Regular cardiac myocyte (primary cell): ENCODE data around the gene CBFA2T2. TPM values are rescaled to one million over a fixed set of nuclear protein-coding genes. Genes with fewer than 3 reads are reported as not detected.

Source experiments
- total RNA-seq: library from RNA; depleted of rRNA; stranded (reverse); fragments of >200 nt; gene quantifications from 2 replicates; pipeline ENCODE4 v1.2.3, GENCODE V29; 2014

Gene CBFA2T2
- total RNA-seq: 3.3 and 3.7 TPM in 2 replicates

DNA sequence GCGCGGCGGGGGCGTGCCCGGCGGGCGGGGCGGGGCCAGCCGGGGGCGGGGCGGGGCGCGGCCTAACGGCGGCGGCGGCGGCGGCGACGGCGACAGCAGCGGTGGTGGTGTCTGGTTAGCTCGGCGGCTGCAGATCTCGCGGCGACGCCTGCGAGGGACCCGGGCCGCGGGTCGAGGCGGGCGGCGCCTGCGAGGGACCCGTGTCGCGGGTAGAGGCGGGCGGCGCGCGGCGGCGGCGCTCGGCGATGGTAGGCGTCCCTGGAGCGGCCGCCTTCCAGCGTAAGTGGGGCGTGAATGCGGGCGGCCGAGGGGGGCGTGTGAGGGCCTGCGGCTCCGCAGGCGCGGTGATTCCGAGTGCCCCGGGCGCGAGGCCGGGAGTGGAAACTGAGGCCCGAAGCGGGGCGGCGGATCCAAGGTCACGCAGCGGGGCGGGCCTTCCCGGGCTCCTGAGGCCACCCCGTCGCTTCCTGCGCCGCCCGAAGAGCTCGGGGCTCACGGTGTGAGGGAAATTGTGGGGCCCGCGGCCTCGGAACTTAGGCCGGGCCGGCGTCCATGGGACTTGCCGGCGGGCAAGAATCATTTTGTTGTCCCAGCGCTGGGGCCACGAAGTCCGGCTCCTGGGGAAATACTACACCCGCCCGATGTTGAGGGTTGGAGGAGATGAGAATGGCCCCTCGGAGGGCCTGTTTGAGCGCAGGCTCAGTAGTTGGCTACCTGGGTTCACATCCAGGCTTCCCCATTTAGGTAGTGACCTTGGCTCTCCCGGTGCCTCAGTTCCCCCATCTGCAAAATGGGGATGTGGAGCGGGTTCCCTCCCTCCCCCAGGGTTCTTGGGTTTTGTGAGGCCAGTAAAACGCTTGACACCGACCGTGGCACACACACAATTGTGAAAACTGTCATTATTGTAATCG, at the start of gene CBFA2T2:
CBFA2T2 (plus strand) TSS at position 74 of the 911 bp plus-strand sequence; CDS start at position 246, 172 bp downstream.

DNA sequence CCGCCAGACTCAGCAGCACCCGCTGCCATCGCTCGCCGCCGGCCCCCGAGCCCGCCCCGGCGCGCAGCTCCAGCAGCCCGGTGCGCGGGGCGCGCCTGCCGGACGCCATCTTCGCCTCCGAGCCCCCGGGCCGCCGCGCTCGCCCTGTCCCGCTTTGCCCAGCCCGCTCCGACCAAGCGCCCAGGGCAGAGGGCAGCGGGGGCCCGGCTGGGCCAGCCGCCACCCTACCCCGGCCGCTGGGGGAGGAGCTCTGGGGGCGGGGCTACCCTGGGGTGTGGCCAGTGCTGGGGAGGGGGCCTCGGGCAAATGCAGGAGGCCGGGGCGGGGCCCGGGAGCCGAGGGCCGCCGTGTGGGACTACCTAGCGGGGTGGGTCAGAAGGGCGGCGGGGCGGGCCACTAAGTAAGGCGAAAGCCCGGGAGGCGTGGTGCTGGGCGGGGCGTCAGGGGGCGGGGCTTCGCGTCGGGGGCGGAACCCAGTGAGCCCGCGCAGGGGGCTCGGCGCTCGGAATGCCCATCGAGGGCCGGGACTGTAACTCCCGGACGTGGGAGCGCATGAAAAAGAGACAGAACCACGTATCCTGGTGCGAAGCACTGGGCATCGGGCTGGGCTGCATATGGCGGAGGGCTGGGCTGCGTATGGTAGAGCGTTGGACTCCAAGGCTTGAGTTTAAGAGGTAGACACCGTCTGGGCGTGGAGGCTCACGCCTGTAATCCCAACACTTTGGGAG, 46.2 kb upstream of the CBFA2T2 start, which contains the start of gene SNTA1:
SNTA1 (minus strand) TSS at position 252 of the 728 bp plus-strand sequence; CDS start at position 109, 143 bp downstream.

DNA sequence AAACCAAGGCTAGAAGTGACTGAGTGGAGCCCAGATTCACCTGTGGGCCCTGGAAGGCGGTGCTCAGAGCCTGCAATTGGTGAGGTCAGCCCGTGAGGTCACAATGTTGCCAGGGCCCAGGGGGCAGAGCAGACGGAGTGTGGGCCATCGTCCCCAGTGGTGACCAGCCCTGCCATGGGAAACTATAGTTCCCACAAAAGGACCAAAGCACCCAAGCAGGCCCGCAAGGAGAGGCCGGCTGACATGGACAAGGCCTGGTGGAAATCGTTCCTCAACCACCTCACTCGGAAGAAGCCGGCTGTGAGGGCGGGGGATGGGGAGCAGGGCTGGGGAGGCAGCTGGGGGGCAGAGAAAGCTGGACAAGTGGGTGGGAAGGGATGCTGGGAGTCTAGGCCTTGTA, 172.3 kb downstream of the CBFA2T2 start, which contains the start of gene C20orf144:
C20orf144 (plus strand) TSS at position 156 of the 400 bp plus-strand sequence; CDS start at position 175, 19 bp downstream.

DNA sequence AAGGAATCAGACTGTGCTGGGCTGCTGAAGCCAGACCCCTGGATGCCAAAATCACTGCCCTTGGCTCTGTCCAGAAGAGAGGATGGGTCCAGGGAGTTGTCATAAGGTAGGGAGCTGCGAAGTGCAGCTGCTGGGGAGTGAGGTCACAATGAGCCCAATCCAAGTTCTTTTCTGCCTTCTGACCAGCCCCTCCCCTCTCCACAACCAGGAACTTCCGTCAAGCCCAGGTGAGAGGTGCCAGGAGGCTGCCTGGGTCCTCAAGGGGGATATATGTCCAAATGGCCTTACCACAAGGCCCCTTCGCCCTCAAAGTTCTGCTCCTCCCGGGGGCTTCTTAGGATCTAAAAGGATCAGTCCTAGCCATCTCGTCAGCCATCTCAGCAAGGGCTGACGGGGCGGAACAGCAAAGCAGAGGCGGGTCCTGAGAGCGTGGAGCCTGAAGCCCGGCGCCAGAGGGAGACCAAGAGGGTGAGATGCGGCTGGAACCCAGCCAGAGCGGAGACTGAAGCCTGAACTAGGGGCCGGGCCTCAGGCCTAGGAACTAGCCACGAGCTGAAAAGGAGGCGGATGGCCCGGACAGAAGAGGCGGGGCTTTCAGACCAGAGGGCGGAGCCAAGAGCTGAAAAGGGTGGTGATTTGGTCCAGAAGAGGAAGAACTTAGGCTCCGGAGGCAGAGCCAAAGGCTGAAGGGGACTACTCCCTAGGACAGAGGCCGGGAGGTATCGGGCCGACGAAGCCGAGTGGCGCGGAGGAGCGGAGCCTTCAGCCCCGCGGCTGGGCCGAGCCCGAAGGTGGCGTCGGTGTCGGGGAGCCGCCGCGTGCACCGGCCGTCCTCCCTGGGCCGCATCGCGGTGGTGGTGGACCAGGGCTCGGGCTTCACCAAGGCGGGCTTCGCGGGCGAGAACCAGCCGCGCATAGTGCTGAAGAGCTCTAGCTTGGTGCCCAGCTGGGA, 176.7 kb downstream of the CBFA2T2 start, which contains the start of gene ACTL10:
ACTL10 (plus strand) TSS at position 651 of the 952 bp plus-strand sequence. CDS start 555 bp downstream, outside the sequence.

DNA sequence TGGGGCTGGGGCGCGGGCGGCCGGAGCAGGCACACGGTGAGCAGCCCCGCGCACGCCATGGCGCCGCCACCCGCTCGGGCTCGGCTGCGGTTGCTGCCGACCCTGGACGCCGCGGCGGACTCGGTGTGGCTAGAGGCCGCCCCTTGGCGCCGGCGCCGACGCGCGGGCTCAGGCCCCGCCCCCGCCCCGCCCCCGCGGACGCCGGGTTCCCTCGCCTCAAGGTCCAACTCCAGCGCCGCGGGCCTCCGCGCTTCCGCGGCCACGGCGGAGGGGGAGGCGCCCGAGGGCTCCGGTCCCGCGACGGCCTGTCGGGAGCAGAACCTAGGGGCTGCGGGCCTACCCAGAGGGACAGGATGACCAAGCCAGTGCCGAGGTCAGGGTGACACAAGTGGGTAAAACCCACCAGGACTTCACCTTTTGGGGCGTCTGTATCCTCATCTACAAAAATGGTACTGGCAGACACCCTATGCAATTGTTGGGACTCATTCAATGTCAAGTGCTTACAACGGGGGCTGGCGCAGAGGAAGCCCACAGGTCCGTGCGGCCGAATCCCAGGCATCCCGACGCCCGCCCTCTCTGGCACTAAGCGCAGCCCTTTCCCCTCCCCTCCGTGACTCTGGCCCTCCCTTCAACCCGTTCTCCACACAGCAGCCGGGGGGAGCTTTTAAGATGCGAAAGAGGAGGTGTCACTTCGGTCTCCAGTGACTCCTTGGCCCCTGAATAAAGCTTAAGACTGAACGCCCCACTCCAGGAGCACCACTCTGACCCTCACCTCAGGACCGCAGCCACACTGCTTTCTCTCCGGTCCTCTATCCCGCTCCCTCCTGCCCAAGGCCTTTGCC, 184.6 kb downstream of the CBFA2T2 start, which contains the start of gene NECAB3:
NECAB3 (minus strand) TSS at position 135 of the 842 bp plus-strand sequence; CDS start at position 59, 76 bp downstream.

DNA sequence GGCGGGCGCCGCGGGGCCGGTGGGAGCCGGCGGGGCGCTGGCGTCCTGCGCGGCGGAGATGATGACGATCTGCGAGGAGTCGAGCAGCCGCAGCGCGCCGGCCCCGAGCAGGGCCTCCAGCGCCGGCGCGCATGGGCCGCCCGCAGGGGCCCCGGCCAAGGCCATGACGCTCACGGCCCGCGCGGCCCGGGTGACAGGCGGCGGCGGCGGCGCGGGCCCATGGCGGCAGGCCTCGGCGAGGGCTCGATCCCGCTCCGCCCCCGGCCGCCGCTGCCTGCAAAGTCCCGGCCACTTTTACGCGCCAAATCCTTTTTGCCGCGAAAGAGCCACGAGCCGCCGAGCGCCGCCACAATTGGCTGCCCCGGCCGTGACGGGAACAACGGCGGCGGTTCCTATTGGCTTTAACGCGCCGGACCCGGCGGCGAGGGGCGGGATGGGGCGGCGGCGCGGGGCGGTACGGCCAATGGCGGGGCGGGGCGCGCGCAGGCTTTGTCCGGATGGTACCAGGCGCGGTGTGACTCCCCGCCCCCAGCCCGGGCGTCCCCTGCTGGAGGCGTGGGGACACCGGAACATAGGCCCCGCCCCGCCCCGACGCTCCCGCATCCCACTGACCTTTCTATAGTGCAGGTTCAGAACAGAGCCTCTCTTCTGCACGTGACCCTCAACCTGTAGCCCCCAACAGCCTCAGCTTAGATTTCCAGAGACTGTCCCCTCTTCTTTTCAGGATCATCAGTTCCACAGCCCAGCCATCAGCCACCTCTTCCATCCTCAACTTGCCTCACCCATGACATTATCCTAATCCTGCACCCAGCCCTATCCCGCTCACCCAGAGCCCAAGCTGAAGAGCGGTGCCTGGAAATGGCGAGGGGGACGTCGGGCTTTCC, 196.4 kb downstream of the CBFA2T2 start, which contains the start of gene E2F1:
E2F1 (minus strand) TSS at position 286 of the 884 bp plus-strand sequence; CDS start at position 165, 121 bp downstream.

Other genes with a start within 250 kb of the CBFA2T2 start
- gene BPIFB1, start 206.9 kb upstream of the CBFA2T2 start, total RNA-seq: not detected in 2 replicates
- gene CDK5RAP1, start 88.6 kb upstream of the CBFA2T2 start, total RNA-seq: 17.2 and 23.4 TPM in 2 replicates
- 14.4 and 29.9 TPM in 2 replicates for gene SNTA1, start 46.3 kb upstream of the CBFA2T2 start, total RNA-seq
- gene C20orf144, start 172.2 kb downstream of the CBFA2T2 start, total RNA-seq: 0.19 and 0.28 TPM in 2 replicates
- 2.7 and 2.8 TPM in 2 replicates for gene ACTL10, start 176.8 kb downstream of the CBFA2T2 start, total RNA-seq
- 15.0 and 24.0 TPM in 2 replicates for gene NECAB3, start 184.3 kb downstream of the CBFA2T2 start, total RNA-seq
- 2.8 and 16.1 TPM in 2 replicates for gene E2F1, start 196.3 kb downstream of the CBFA2T2 start, total RNA-seq
- 5.4 and 5.6 TPM in 2 replicates for gene PXMP4, start 230.2 kb downstream of the CBFA2T2 start, total RNA-seq
- 0.77 and 1.1 TPM in 2 replicates for gene ZNF341, start 241.9 kb downstream of the CBFA2T2 start, total RNA-seq